ENCODE data around the gene NAT10. TPM values are rescaled to one million over a fixed set of nuclear protein-coding genes. Genes with fewer than 3 reads are reported as not detected.
"Not testable (repeated sequence)": the region's sequence is repeated elsewhere in the genome, so short reads cannot be mapped to it uniquely, and the experiment has no call there.

The NAT10 gene
- total and polyA plus RNA-seq, 2 experiments from 2014 or later = 44.1 to 58.8 TPM

DNA sequence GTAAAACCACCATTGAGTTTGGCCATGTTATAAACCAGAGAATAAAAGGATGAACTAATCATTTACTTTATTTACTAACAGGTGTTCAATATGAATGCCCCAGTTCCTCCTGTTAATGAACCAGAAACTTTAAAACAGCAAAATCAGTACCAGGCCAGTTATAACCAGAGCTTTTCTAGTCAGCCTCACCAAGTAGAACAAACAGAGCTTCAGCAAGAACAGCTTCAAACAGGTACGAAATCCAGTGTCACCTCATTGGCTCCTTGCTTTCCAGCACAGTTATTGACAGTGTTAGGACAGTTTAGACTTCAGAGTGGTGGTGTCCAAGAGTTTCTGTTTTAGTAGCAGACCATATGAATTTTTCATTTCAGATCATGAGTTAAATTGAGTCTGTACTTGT is 13.6 kb upstream of the NAT10 start:
- Histone ChIP-seq H3K4me1 (ENCODE audit: insufficient read depth) (no peaks in the 10 kb centered on the region), H3K4me2 (no peak overlapping the region), H3K4me3 (no peak overlapping the region), H4K20me1 (replicated peaks; ENCODE audit: insufficient read depth) (peaks cover 55% of the 10 kb centered on the region), H3K9me2 (ENCODE audit: insufficient read depth) (no peaks in the 10 kb centered on the region), H3K79me2 (replicated peaks; ENCODE audit: insufficient read depth) (peaks cover 39% of the 10 kb centered on the region), H3K27me3 (ENCODE audit: insufficient read depth) (no peaks in the 10 kb centered on the region), H2AFZ (no peak overlapping the region), H3K36me3 (ENCODE audit: insufficient read depth) (peaks cover 97% of the 10 kb centered on the region), H3F3A (replicated peaks; ENCODE audit: low read depth) (no peaks in the 10 kb centered on the region; the same call in 1 of the 2 replicates), H3K27ac (ENCODE audit: low read depth) (no peak overlapping the region)
- no peaks in the 10 kb centered on the region for H3K9me3 Mint-ChIP-seq
- H3K4me3 Mint-ChIP-seq = no peak overlapping the region
- H3K36me3 Mint-ChIP-seq (ENCODE audit: low read depth) = peaks cover 96% of the 10 kb centered on the region
- DNase-seq (ENCODE audit: low spot score) (no peak), ATAC-seq (no peak)
- H3K4me1 Mint-ChIP-seq = no peaks in the 10 kb centered on the region
- peaks cover 2% of the 10 kb centered on the region for H3K27me3 Mint-ChIP-seq (ENCODE audit: insufficient read depth, low read depth, poor library complexity)
- no peak for TF ChIP-seq POLR2AphosphoS5 (IDR thresholded peaks at IDR 0.05; ENCODE audit: low read depth)
- no peak overlapping the region for H3K27ac Mint-ChIP-seq

DNA sequence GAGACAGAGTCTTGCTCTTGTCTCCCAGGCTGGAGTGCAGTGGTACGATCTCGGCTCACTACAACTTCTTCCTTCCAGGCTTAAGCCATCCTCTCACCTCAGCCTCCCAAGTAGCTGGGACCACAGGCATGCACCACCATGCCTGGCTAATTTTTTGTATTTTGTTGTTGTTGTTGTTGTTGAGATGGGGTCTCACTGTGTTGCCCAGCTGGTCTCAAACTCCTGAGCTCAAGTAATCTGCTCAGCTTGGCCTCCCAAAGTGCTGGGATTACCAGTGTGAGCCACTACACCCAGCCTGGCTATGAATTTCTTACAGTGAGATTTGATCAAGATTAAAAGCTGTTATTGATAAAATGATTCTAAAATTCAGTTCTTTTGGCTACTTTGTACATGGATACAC is 10.5 kb upstream of the NAT10 start:
- H3K4me1 Mint-ChIP-seq; H3K4me2 ChIP-seq; H3K27me3 ChIP-seq (ENCODE audit: insufficient read depth); DNase-seq (ENCODE audit: low spot score); H3K27me3 Mint-ChIP-seq (ENCODE audit: insufficient read depth, low read depth, poor library complexity); ATAC-seq; H3K9me3 Mint-ChIP-seq; H3K9me2 ChIP-seq (ENCODE audit: insufficient read depth); H3F3A ChIP-seq (replicated peaks; ENCODE audit: low read depth); H3K4me3 Mint-ChIP-seq; H3K4me3 ChIP-seq; H3K27ac Mint-ChIP-seq; H3K4me1 ChIP-seq (ENCODE audit: insufficient read depth); H3K27ac ChIP-seq (ENCODE audit: low read depth); H2AFZ ChIP-seq: not testable (repeated sequence)
- H3K79me2 ChIP-seq (replicated peaks; ENCODE audit: insufficient read depth) = peaks cover 18% of the 10 kb centered on the region
- H4K20me1 ChIP-seq (replicated peaks; ENCODE audit: insufficient read depth) = peaks cover 46% of the 10 kb centered on the region
- peaks cover 99% of the 10 kb centered on the region for H3K36me3 Mint-ChIP-seq (ENCODE audit: low read depth)
- H3K36me3 ChIP-seq (ENCODE audit: insufficient read depth) = peaks cover 98% of the 10 kb centered on the region

DNA sequence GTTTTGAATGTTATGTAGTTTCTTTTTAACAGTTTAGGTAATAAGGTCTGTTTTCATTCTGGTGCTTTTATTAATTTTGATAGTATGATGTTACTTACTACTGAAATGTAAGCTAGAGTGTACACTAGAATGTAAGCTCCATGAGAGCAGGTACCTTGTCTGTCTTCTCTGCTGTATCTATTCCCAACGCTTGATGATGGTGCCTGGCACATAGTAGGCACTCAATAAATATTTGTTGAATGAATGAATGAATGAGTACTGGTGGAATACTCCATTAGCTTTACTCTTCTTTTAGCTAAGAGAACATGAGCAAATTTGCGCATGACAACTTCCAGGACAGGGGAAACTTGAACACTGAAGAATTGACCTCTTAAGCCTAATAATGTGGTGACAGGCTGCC is 6.6 kb upstream of the NAT10 start:
- H3K9me2 ChIP-seq (ENCODE audit: insufficient read depth) = no peaks in the 10 kb centered on the region
- peaks cover 73% of the 10 kb centered on the region for H3K36me3 Mint-ChIP-seq (ENCODE audit: low read depth)
- H3K4me3 Mint-ChIP-seq = no peak overlapping the region
- H3K4me2 ChIP-seq = no peak overlapping the region
- H2AFZ ChIP-seq = no peak overlapping the region
- H3K27me3 Mint-ChIP-seq (ENCODE audit: insufficient read depth, low read depth, poor library complexity) = peaks cover 7% of the 10 kb centered on the region
- TF ChIP-seq ZNF114 (CRISPR knock-in tag; IDR thresholded peaks at IDR 0.05) = no peak
- no peak overlapping the region for H3K4me3 ChIP-seq
- H3K9me3 Mint-ChIP-seq = no peaks in the 10 kb centered on the region; the same call in 2 of the 3 replicates
- no peak for DNase-seq (ENCODE audit: low spot score)
- peaks cover 8% of the 10 kb centered on the region; the same call in 1 of the 2 replicates for H3K79me2 ChIP-seq (replicated peaks; ENCODE audit: insufficient read depth)
- no peaks in the 10 kb centered on the region for H3K4me1 ChIP-seq (ENCODE audit: insufficient read depth)
- no peaks in the 10 kb centered on the region for H3K27me3 ChIP-seq (ENCODE audit: insufficient read depth)
- H3K27ac ChIP-seq (ENCODE audit: low read depth) = no peak overlapping the region
- ATAC-seq = no peak
- no peak overlapping the region for H3K27ac Mint-ChIP-seq
- peaks cover 75% of the 10 kb centered on the region for H3K36me3 ChIP-seq (ENCODE audit: insufficient read depth)
- H4K20me1 ChIP-seq (replicated peaks; ENCODE audit: insufficient read depth) = peaks cover 35% of the 10 kb centered on the region
- H3F3A ChIP-seq (replicated peaks; ENCODE audit: low read depth) = peaks cover 18% of the 10 kb centered on the region
- no peaks in the 10 kb centered on the region; the same call in 2 of the 3 replicates for H3K4me1 Mint-ChIP-seq

- H3K4me3 ChIP-seq = peak overlapping the region; percentile 77
- H3K9me2 ChIP-seq (ENCODE audit: insufficient read depth) = no peaks in the 10 kb centered on the region
- peaks cover 31% of the 10 kb centered on the region for H3K79me2 ChIP-seq (replicated peaks; ENCODE audit: insufficient read depth)
- H3K4me1 ChIP-seq (ENCODE audit: insufficient read depth) = 0 out of 2 replicates have a peak, but pooled peaks cover 5% of the 10 kb centered on the region
- Mint-ChIP-seq H3K4me1 (peaks cover 7% of the 10 kb centered on the region; the same call in 2 of the 3 replicates), H3K27ac (peak overlapping the region; percentile 99), H3K27me3 (ENCODE audit: insufficient read depth, low read depth, poor library complexity) (peaks cover 24% of the 10 kb centered on the region), H3K36me3 (ENCODE audit: low read depth) (peaks cover 32% of the 10 kb centered on the region), H3K4me3 (peak overlapping the region; percentile 95), H3K9me3 (peaks cover 6% of the 10 kb centered on the region; the same call in 2 of the 3 replicates)
- peaks cover 38% of the 10 kb centered on the region; the same call in 1 of the 2 replicates for H3K36me3 ChIP-seq (ENCODE audit: insufficient read depth)
- H3K27me3 ChIP-seq (ENCODE audit: insufficient read depth) = no peaks in the 10 kb centered on the region
- peak overlapping the region; percentile 97 for H3K27ac ChIP-seq (ENCODE audit: low read depth)
- H3F3A ChIP-seq (replicated peaks; ENCODE audit: low read depth) = peaks cover 30% of the 10 kb centered on the region
- peaks cover 9% of the 10 kb centered on the region for H4K20me1 ChIP-seq (replicated peaks; ENCODE audit: insufficient read depth)
- ATAC-seq (no peak), DNase-seq (ENCODE audit: low spot score) (no peak)
- no peak overlapping the region for H2AFZ ChIP-seq
- H3K4me2 ChIP-seq = peak overlapping the region; percentile 92
- TF ChIP-seq ETS1 (IDR thresholded peaks at IDR 0.05) (no peak), CREB1 (CRISPR knock-in tag; IDR thresholded peaks at IDR 0.05; ENCODE audit: low read depth) (no peak), JUNB (IDR thresholded peaks at IDR 0.05; ENCODE audit: unreplicated experiment) (no peak)
Measured at GRCh38 chr11:34104680-34105078, 750 bp upstream of the NAT10 start.
